ENCODE data around the gene ADAM17.
"Not testable (repeated sequence)": the region's sequence is repeated elsewhere in the genome, so short reads cannot be mapped to it uniquely, and the experiment has no call there.

ADAM17 gene

DNA sequence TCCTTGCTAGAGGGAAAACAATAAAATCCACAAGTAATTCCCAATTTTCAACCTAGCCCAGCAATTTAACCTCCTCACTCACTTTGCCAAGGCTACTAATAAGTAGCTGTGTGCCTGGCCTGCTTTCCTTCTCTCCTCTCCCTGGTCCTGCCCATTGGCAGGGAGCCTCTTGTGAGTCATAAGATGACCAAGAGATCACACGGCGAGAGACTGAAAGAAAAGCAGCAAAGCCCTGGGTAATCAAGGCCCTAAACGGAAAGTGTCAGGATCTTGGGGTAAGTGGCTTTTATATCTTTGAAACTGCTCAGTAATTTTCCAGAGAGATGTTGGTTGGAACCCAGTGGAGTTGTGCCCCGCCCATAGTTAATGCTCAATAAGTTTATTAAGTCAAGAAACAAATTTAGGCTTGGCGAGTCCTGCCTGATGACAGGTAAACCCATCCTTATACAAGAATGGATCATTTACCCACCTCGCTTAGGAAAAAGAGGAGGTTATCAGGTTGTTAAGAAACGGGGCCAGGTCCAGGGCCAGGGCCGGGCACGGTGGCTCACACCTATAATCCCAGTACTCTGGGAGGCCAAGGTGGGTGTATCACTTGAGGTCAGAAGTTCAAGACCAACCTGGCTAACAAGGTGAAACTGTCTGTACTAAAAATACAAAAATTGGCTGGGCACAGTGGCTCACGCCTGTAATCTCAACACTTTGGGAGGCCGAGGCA, 10.0 kb upstream of the ADAM17 start:
- no peak for DNase-seq (ENCODE audit: low read depth)

GRCh38 chr2:9560628-9561027, 5.0 kb upstream of the ADAM17 start:
- no peak for DNase-seq (ENCODE audit: low read depth)

- DNase-seq (ENCODE audit: low read depth) = no peak
These were observed 3.3 kb upstream of the ADAM17 start for GRCh38 chr2:9558948-9559381.

DNA sequence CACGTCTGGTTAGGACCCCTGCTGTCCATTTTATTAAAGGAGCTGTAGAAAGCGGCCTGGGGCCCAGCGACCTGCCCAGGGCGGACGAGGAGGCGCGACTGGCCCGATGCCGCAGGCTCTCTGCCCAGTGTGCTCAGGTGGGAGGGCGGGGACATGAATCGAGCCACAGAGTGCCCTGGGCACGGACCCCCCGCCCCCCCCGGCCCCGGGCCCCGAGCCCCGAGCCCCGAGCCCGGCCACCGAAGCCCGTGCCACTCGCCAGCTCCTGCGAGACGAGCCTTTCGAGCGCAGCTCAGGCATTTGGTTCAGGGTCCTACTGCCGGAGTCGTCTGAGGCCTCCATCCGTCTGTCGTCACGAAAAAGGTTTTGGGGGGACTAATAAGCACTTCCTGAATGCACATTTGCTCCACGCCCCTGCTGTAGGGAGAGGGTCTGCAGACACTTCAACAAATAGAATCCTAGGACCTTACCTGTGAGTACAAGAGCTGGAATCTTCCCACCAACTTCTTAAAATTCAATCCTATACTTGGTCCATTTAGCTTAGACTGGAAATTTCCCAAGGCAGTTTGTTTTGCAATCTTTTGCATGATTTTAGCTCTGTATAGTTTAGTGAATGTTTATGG, 602 bp upstream of the ADAM17 start:
- no peak for DNase-seq (ENCODE audit: low read depth)

- peak; percentile 5 for DNase-seq (ENCODE audit: low read depth)
These were observed 721 bp downstream of the ADAM17 start for GRCh38 chr2:9554921-9555296.

GRCh38 chr2:9552219-9553178, 3.1 kb downstream of the ADAM17 start:
- DNase-seq (ENCODE audit: low read depth) = no peak

- DNase-seq (ENCODE audit: low read depth) = not testable (repeated sequence)
These were observed 4.7 kb downstream of the ADAM17 start for GRCh38 chr2:9550859-9551391.

- no peak for DNase-seq (ENCODE audit: low read depth)
These were observed 6.2 kb downstream of the ADAM17 start for GRCh38 chr2:9549420-9549819.

DNA sequence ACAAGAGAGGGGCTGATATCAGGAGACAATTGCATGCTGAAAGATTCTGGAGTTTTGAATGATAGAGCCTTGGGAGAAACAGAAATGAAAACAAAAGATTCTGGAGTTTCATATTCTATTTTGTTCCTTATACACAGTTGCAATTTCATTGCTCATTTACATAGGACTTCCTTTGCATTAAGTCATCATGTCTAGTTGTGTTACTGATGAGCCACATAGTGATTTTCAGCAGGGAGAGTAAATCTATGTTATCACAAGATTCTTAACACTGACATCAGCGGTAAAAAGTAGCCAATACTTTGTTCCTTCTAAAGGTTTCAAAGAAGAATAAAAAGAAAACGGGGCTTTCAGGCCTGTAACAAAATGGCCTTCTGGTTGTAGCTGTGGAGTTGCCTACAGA, 7.1 kb downstream of the ADAM17 start:
- no peak for DNase-seq (ENCODE audit: low read depth)

GRCh38 chr2:9547262-9547991, 8.2 kb downstream of the ADAM17 start:
- DNase-seq (ENCODE audit: low read depth) = no peak

DNA sequence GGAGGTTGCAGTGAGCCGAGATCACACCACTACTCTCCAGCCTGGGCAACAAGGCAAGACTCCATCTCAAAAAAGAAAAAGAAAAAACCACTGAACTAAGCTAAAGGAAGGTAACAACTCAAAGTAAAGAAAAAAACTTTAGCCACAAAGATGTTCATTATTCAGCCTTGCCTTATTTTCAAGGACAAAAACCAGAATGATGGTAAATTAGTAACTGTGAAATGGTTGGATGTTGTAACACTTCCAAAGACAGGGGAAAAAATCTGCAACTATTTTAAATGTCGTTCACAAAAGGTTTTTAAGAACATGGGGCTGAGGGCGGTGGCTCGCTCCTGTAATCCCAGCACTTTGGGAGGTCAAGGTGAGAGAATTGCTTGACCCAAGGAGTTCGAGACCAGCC, 10.1 kb downstream of the ADAM17 start:
- no peak for DNase-seq (ENCODE audit: low read depth)

- DNase-seq (ENCODE audit: low read depth) = no peak
These were observed 12.1 kb downstream of the ADAM17 start for GRCh38 chr2:9543557-9543956.

- no peak for DNase-seq (ENCODE audit: low read depth)
These were observed 16.1 kb downstream of the ADAM17 start for GRCh38 chr2:9539531-9539930.

DNA sequence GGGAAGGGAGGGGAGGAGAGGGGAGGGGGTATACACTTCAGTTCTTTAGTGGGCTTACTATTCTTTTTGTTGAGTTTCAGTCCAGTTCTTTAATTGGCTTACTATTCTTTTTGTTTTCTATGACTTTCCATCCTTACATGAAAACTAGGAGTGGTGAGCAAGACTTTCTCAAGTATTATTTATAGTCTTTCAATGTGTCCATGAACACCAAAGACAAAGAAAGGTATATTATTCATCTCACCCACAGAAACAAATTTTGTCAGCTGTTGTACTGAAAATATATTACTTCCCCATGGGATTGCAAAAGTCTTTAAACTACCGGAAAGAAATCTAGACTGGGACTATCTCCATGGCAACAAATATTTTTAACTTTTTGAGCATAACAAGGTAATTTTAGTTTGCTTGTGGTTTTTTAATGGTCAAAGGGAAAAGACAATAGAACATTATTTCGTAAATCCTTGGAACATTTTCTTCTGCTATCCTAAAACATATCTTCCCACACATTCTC, 17.6 kb downstream of the ADAM17 start:
- DNase-seq (ENCODE audit: low read depth) = no peak

DNA sequence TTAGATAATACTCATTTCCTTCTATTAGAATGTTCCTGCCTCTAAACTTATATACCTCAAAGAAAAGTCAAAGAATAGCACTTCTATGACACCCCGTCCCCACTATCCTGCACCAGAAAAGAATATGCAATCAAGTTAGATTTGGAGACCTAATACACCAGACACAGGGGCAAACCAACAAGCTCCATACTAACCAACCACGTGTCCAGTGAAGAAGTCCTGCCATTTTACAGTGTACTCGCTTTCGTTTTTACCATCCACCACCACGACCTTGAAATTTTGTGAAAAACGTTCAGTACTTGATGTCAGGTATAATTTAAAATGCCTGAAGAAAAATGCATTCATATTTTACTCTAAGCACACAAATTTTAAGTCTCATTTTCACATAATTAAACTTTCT, 19.1 kb downstream of the ADAM17 start:
- no peak for DNase-seq (ENCODE audit: low read depth)

DNA sequence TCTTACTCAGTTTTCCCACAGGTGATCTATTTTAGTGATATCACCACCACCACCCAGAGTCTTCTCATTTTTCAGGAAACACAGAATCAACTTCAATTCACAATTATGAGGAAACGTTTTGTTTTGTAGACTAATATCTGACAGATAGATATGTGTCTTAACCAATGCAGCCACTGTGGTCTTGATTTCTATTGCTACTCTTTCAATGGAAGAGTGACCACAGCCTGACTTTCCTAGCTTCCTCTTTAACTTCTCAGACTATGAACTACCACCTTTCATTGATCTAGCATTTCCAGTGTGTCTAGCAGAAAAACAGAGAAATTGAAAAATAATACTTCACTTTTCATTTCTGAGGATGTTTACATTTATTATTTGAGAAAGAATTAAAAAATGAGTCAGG, 20.5 kb downstream of the ADAM17 start:
- DNase-seq (ENCODE audit: low read depth) = no peak

DNA sequence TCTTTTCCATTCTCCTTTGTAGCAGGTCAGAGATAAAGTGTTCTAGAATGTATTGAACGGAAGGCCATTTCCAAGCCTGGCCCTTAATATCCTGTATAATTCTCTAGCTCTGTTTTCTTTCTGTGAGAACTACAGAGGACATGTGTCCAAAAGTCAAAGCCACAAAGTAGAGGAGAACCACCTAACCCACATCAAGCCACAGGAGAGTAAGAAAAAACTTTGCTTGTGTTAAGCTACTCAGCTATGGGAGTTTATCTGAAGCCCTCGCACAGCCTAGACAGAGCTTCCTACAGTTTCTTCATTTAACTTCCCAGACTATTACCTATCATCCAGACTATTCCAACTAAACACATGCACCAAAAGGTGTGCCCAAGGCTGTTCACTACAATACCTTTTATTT, 22.0 kb downstream of the ADAM17 start:
- DNase-seq (ENCODE audit: low read depth) = no peak

DNA sequence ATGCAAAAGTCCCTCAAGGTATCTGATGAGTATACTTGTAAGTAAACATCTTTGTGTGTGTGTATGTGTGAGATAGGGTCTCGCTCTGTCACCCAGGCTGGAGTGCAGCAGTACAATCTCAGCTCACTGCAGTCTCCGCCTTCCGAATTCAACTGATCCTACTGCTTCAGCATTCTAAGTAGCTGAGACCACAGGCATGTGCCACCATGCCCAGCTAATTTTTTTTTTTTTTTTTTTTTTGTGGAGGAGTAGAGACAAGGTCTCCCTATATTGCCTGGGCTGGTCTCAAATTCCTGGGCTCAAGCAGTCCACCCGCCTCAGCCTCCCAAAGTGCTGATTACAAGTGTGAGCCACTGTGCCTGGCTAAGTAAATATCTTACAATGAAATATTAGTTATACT, 23.2 kb downstream of the ADAM17 start:
- no peak for DNase-seq (ENCODE audit: low read depth)

DNA sequence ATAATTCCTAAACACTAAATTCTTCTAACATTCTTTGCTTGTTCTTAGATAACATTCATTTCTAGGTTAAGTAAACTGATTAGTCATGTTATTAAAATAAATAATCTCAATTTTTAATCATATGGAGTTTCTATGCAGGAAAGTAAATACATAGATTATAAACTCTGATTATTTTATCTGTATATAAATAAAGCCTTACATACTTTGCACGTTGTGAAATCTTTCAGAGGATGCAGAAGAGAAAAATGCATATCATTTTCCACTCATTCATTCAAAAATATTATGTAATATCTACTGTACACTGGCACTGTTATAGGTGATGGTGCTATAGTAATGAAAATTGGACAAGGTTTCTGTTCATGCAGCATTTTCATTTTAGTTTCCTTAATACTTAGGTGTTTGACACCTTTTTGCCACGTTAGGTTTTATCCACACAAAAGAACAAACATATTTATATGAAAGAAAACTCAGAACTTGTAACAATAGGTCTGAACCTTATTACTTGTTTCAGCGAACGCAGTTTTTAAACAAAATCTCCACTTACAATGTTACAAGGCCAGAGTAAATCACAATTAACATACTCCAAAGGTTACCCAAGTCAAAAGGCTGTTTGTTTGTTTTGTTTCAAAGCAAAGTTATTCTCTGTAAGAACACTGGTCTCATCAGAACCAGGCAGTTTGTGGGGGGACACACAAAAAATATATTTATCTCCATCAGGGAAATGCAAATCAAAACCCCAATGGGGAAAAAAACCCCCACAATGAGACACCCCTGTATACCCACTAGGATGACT, 27.4 kb downstream of the ADAM17 start:
- no peak for DNase-seq (ENCODE audit: low read depth)

DNA sequence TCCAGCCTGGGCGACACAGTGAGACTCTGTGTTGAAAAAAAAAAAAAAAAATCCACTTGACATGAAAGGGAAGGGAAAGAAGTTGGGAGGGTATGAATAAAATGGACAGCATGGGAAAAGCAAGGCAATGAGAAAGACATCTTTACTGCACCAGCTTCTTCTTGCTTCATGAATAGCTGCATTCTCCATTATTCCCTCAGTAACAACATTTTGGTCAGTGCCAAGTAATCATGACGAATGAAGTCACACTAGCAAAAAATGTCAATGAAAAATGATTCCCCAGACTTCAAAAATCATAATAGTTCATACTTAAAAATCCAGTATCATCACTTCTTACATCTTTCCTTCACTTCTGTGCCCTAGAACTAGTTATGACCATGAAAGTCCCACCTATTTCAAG, 30.4 kb downstream of the ADAM17 start:
- DNase-seq (ENCODE audit: low read depth) = no peak

- DNase-seq (ENCODE audit: low read depth) = no peak
These were observed 31.3 kb downstream of the ADAM17 start for GRCh38 chr2:9524291-9524690.

Measured in activated T-helper 9 cell treated with anti-CD3 and anti-CD28 coated beads, Interleukin-2, amount 50 U/mL, for 16 hours (primary cell).